NCI-H345 (cell line): ENCODE results near the gene CD300LD.
"Not testable (repeated sequence)": the region's sequence is repeated elsewhere in the genome, so short reads cannot be mapped to it uniquely, and the experiment has no call there.

ENCODE experiments used
- DNase-seq: peaks from one replicate; lab custom pipeline; 2025; lab: John Stamatoyannopoulos, UW

The CD300LD gene

GRCh38 chr17:74606050-74606449 lies 14.0 kb upstream of the CD300LD start:
- no peak for DNase-seq

- no peak for DNase-seq
Measured at GRCh38 chr17:74605361-74605760, 13.3 kb upstream of the CD300LD start.

- no peak for DNase-seq
Measured at GRCh38 chr17:74604761-74605160, 12.7 kb upstream of the CD300LD start.

- no peak for DNase-seq
Measured at GRCh38 chr17:74604200-74604599, 12.1 kb upstream of the CD300LD start.

- no peak for DNase-seq
Measured at GRCh38 chr17:74603746-74604145, 11.7 kb upstream of the CD300LD start.

- DNase-seq, result no peak
Measured at GRCh38 chr17:74603037-74603635, 11.1 kb upstream of the CD300LD start.

- peak; percentile 5 for DNase-seq
Measured at GRCh38 chr17:74601944-74602572, 10.0 kb upstream of the CD300LD start.

- DNase-seq, result no peak
Measured at GRCh38 chr17:74599448-74599939, 7.4 kb upstream of the CD300LD start.

- DNase-seq, result no peak
Measured at GRCh38 chr17:74599023-74599399, 6.9 kb upstream of the CD300LD start.

GRCh38 chr17:74598346-74599022 lies 6.4 kb upstream of the CD300LD start:
- peak; percentile 58 for DNase-seq

GRCh38 chr17:74597069-74597790 lies 5.1 kb upstream of the CD300LD start:
- DNase-seq, result no peak

GRCh38 chr17:74595037-74595750 lies 3.1 kb upstream of the CD300LD start:
- no peak for DNase-seq

- DNase-seq, result no peak
Measured at GRCh38 chr17:74591503-74591902, 580 bp downstream of the CD300LD start.

GRCh38 chr17:74585711-74586110 lies 6.4 kb downstream of the CD300LD start:
- no peak for DNase-seq

GRCh38 chr17:74584292-74585060 lies 7.6 kb downstream of the CD300LD start:
- no peak for DNase-seq

- no peak for DNase-seq
Measured at GRCh38 chr17:74582633-74583032, 9.4 kb downstream of the CD300LD start.

- no peak for DNase-seq
Measured at GRCh38 chr17:74579900-74580299, 12.2 kb downstream of the CD300LD start.

GRCh38 chr17:74578979-74579378 lies 13.1 kb downstream of the CD300LD start:
- no peak for DNase-seq

GRCh38 chr17:74574489-74575142 lies 17.5 kb downstream of the CD300LD start:
- DNase-seq, result no peak

GRCh38 chr17:74573635-74574034 lies 18.4 kb downstream of the CD300LD start:
- DNase-seq, result not testable (repeated sequence)

GRCh38 chr17:74573169-74573568 lies 18.9 kb downstream of the CD300LD start:
- no peak for DNase-seq
